NCI-H128 (cell line): ENCODE measurements around the gene C15orf61.

Source experiments
- DNase-seq: peaks from one replicate; lab custom pipeline; 2025; ENCODE audit not compliant: unreplicated experiment; lab: John Stamatoyannopoulos, UW

C15orf61 gene

GRCh38 chr15:67548862-67549651 lies 28.1 kb downstream of the C15orf61 start:
- DNase-seq = peak; percentile 27

GRCh38 chr15:67549736-67550135 lies 28.8 kb downstream of the C15orf61 start:
- DNase-seq = no peak

GRCh38 chr15:67550522-67550921 lies 29.6 kb downstream of the C15orf61 start:
- no peak for DNase-seq

- no peak for DNase-seq
Observed at GRCh38 chr15:67551207-67551743, 30.3 kb downstream of the C15orf61 start.

- no peak for DNase-seq
Observed at GRCh38 chr15:67554580-67554979, 33.6 kb downstream of the C15orf61 start.

- DNase-seq = no peak
Observed at GRCh38 chr15:67556976-67557570, 36.1 kb downstream of the C15orf61 start.

- no peak for DNase-seq
Observed at GRCh38 chr15:67558502-67558901, 37.6 kb downstream of the C15orf61 start.

- DNase-seq = no peak
Observed at GRCh38 chr15:67559158-67559557, 38.2 kb downstream of the C15orf61 start.

- DNase-seq = no peak
Observed at GRCh38 chr15:67559576-67559975, 38.6 kb downstream of the C15orf61 start.

GRCh38 chr15:67560320-67560719 lies 39.4 kb downstream of the C15orf61 start:
- no peak for DNase-seq

GRCh38 chr15:67563092-67563491 lies 42.2 kb downstream of the C15orf61 start:
- no peak for DNase-seq

- DNase-seq = no peak
Observed at GRCh38 chr15:67564021-67564967, 43.4 kb downstream of the C15orf61 start.

GRCh38 chr15:67564968-67565345 lies 44.0 kb downstream of the C15orf61 start:
- DNase-seq = no peak

- DNase-seq = no peak
Observed at GRCh38 chr15:67569668-67570067, 48.7 kb downstream of the C15orf61 start.

GRCh38 chr15:67570875-67571647 lies 50.1 kb downstream of the C15orf61 start:
- DNase-seq = no peak

- no peak for DNase-seq
Observed at GRCh38 chr15:67571648-67572415, 50.9 kb downstream of the C15orf61 start.

- DNase-seq = no peak
Observed at GRCh38 chr15:67573194-67573593, 52.3 kb downstream of the C15orf61 start.

- no peak for DNase-seq
Observed at GRCh38 chr15:67575039-67575502, 54.1 kb downstream of the C15orf61 start.

GRCh38 chr15:67578020-67578600 lies 57.2 kb downstream of the C15orf61 start:
- no peak for DNase-seq
